IMR-90 (cell line): ENCODE data around the gene TRIM47. TPM values are rescaled to one million over a fixed set of nuclear protein-coding genes. Genes with fewer than 3 reads are reported as not detected.

Experiments
- ATAC-seq: fragments of 200-7000 bp; cut with Tn5 transposase; 2 replicates; pipeline ENCODE4 v1.9.1; 2020; ENCODE audit warnings: low read depth, mild to moderate bottlenecking, moderate library complexity
- BruUV-seq: library from RNA; stranded (reverse); fragments of 400-500 nt; replicated peaks from 2 replicates; lab custom pipeline; 2021; lab: Mats Ljungman, UMichigan
- CTCF ChIA-PET: fragments of 300-600 bp; formaldehyde crosslinking; extraction: SDS; loops from one replicate; lab custom pipeline; 2021; ENCODE audit warnings: antibody characterized with exemption; lab: Yijun Ruan, JAX
- POLR2A ChIA-PET: fragments of 300-600 bp; sonication (Branson Sonifier 250); formaldehyde crosslinking; loops from one replicate; lab custom pipeline; 2022; ENCODE audit warnings: antibody characterized with exemption; ENCODE audit not compliant: unreplicated experiment; lab: Charles Lee
- DNase-seq: peaks from one replicate; pipeline ENCODE4 v3.0.0; 2013
- H2AFZ ChIP-seq: replicated peaks from 2 replicates; pipeline ENCODE3; 2013; ENCODE audit warnings: low read length, mild to moderate bottlenecking; ENCODE audit not compliant: poor library complexity
- H2AK5ac ChIP-seq: 2 replicates; pipeline ENCODE4 v1.6.1; 2013; ENCODE audit warnings: low read depth, low read length, inconsistent platforms
- H2AK9ac ChIP-seq: replicated peaks from 2 replicates; pipeline ENCODE3; 2013; ENCODE audit warnings: mild to moderate bottlenecking, low read depth, low read length, moderate library complexity; ENCODE audit not compliant: poor library complexity
- H2BK120ac ChIP-seq: 2 replicates; pipeline ENCODE4 v1.6.1; 2013; ENCODE audit warnings: low read depth, low read length, inconsistent platforms
- H2BK15ac ChIP-seq: 3 replicates; pipeline ENCODE4 v1.6.1; 2013; ENCODE audit warnings: low read depth, low read length, inconsistent platforms
- H2BK20ac ChIP-seq: 2 replicates; pipeline ENCODE4 v1.6.1; 2013; ENCODE audit warnings: low read depth, mild to moderate bottlenecking, inconsistent platforms, low read length, moderate library complexity
- H2BK5ac ChIP-seq: 2 replicates; pipeline ENCODE4 v1.6.1; 2013; ENCODE audit warnings: mild to moderate bottlenecking, low read depth, low read length, inconsistent platforms; ENCODE audit not compliant: poor library complexity, severe bottlenecking
- H3K14ac ChIP-seq: replicated peaks from 2 replicates; pipeline ENCODE4 v1.6.1; 2013; ENCODE audit warnings: low read depth, low read length, inconsistent platforms
- H3K18ac ChIP-seq: 2 replicates; pipeline ENCODE4 v1.6.1; 2013; ENCODE audit warnings: low read depth, low read length, control low read depth
- H3K23ac ChIP-seq: 2 replicates; pipeline ENCODE4 v1.6.1; 2013; ENCODE audit warnings: low read depth, low read length, inconsistent platforms
- H3K27ac ChIP-seq: 2 replicates; pipeline ENCODE4 v1.5.1; 2013; ENCODE audit warnings: mild to moderate bottlenecking, control low read depth, low read length; ENCODE audit not compliant: insufficient read depth
- H3K27me3 ChIP-seq: 2 replicates; pipeline ENCODE4 v1.6.1; 2013; ENCODE audit warnings: low read length; ENCODE audit not compliant: control insufficient read depth, insufficient read depth
- H3K36me3 ChIP-seq: 2 replicates; pipeline ENCODE4 v1.6.1; 2013; ENCODE audit warnings: low read length, mixed read lengths; ENCODE audit not compliant: control insufficient read depth, insufficient read depth
- H3K4ac ChIP-seq: 2 replicates; pipeline ENCODE4 v1.6.1; 2013; ENCODE audit warnings: low read depth, low read length, inconsistent platforms
- H3K4me1 ChIP-seq: 2 replicates; pipeline ENCODE4 v1.6.1; 2013; ENCODE audit warnings: low read length, mixed read lengths; ENCODE audit not compliant: control insufficient read depth, insufficient read depth
- H3K4me2 ChIP-seq: 2 replicates; pipeline ENCODE4 v1.6.1; 2013; ENCODE audit warnings: low read depth, mild to moderate bottlenecking, control low read depth, low read length, moderate library complexity
- H3K4me3 ChIP-seq: 2 replicates; pipeline ENCODE4 v1.5.1; 2013; ENCODE audit warnings: low read depth, mild to moderate bottlenecking, control low read depth, low read length, moderate library complexity; ENCODE audit not compliant: insufficient read depth
- H3K56ac ChIP-seq: 2 replicates; pipeline ENCODE4 v1.6.1; 2013; ENCODE audit warnings: low read length, inconsistent platforms; ENCODE audit not compliant: insufficient read depth; ENCODE audit errors: extremely low read depth
- H3K79me1 ChIP-seq, 2 experiments: 2 replicates each; pipeline ENCODE4 v1.6.1; 2013; ENCODE audit warnings: low read length in 2 of 2, inconsistent platforms in 1 of 2, low read depth in 1 of 2
- H3K9ac ChIP-seq: 2 replicates; pipeline ENCODE4 v1.6.1; 2013; ENCODE audit warnings: low read depth, low read length, control low read depth
- H3K9me1 ChIP-seq: 2 replicates; pipeline ENCODE4 v1.6.1; 2013; ENCODE audit warnings: low read length, inconsistent platforms; ENCODE audit not compliant: insufficient read depth
- H3K9me3 ChIP-seq: 2 replicates; pipeline ENCODE4 v1.6.1; 2013; ENCODE audit warnings: low read length; ENCODE audit not compliant: control insufficient read depth, insufficient read depth
- H4K20me1 ChIP-seq: 2 replicates; pipeline ENCODE4 v1.6.1; 2013; ENCODE audit warnings: low read length, inconsistent platforms; ENCODE audit not compliant: insufficient read depth
- H4K5ac ChIP-seq: 2 replicates; pipeline ENCODE4 v1.6.1; 2013; ENCODE audit warnings: mild to moderate bottlenecking, low read depth, low read length, control low read depth
- H4K8ac ChIP-seq, 2 experiments: 2 replicates each; pipeline ENCODE4 v1.6.1; 2013; ENCODE audit warnings: low read depth in 2 of 2, low read length in 2 of 2, control low read depth in 1 of 2, inconsistent platforms in 1 of 2
- H4K91ac ChIP-seq: 2 replicates; pipeline ENCODE4 v1.6.1; 2013; ENCODE audit warnings: low read depth, low read length, inconsistent platforms; ENCODE audit not compliant: insufficient read depth
- BHLHE40 ChIP-seq: fragments of 150-350 bp; IDR thresholded peaks from 2 replicates; pipeline ENCODE4 v1.6.1; 2016; ENCODE audit warnings: mild to moderate bottlenecking, low read depth, low read length
- CEBPB ChIP-seq: IDR thresholded peaks from 2 replicates; pipeline ENCODE4 v1.6.1; 2012; ENCODE audit warnings: low read depth, low read length, improper control_type of control experiment
- CHD1 ChIP-seq: IDR thresholded peaks from 2 replicates; pipeline ENCODE4 v1.6.1; 2012; ENCODE audit warnings: low read depth, low read length, improper control_type of control experiment
- CTCF ChIP-seq: conservative IDR thresholded peaks from 2 replicates; pipeline ENCODE4 v1.5.1; 2012; ENCODE audit warnings: mild to moderate bottlenecking, low read depth, low read length, improper control_type of control experiment
- ELK1 ChIP-seq: fragments of 150-350 bp; IDR thresholded peaks from 2 replicates; pipeline ENCODE4 v1.6.1; 2016; ENCODE audit warnings: low read depth, mild to moderate bottlenecking, low read length, moderate library complexity, borderline replicate concordance
- FOS ChIP-seq: fragments of 150-350 bp; IDR thresholded peaks from 2 replicates; pipeline ENCODE4 v1.6.1; 2016; ENCODE audit warnings: low read depth, low read length
- MAFK ChIP-seq: IDR thresholded peaks from 2 replicates; pipeline ENCODE4 v1.6.1; 2012; ENCODE audit warnings: low read depth, low read length, improper control_type of control experiment
- MAZ ChIP-seq: IDR thresholded peaks from 2 replicates; pipeline ENCODE4 v1.6.1; 2012; ENCODE audit warnings: low read depth, mild to moderate bottlenecking, low read length, improper control_type of control experiment, moderate library complexity, borderline replicate concordance
- MXI1 ChIP-seq: IDR thresholded peaks from 2 replicates; pipeline ENCODE4 v1.6.1; 2012; ENCODE audit warnings: low read depth, mild to moderate bottlenecking, low read length, moderate library complexity, borderline replicate concordance
- NFE2L2 ChIP-seq: fragments of 150-350 bp; IDR thresholded peaks from 2 replicates; pipeline ENCODE4 v1.6.1; 2016; ENCODE audit warnings: low read depth, mild to moderate bottlenecking, low read length
- POLR2A ChIP-seq: IDR thresholded peaks from 2 replicates; pipeline ENCODE4 v1.6.1; 2012; ENCODE audit warnings: mild to moderate bottlenecking, low read depth, low read length
- RAD21 ChIP-seq: IDR thresholded peaks from 2 replicates; pipeline ENCODE4 v1.6.1; 2012; ENCODE audit warnings: low read length, improper control_type of control experiment
- RCOR1 ChIP-seq: IDR thresholded peaks from 2 replicates; pipeline ENCODE4 v1.6.1; 2012; ENCODE audit warnings: mild to moderate bottlenecking, low read length, improper control_type of control experiment; ENCODE audit not compliant: insufficient replicate concordance
- RFX5 ChIP-seq: IDR thresholded peaks from 2 replicates; pipeline ENCODE4 v1.8.0; 2012; ENCODE audit warnings: low read depth, mild to moderate bottlenecking, low read length, moderate library complexity
- SMC3 ChIP-seq: fragments of 150-350 bp; IDR thresholded peaks from 2 replicates; pipeline ENCODE4 v1.6.1; 2016; ENCODE audit warnings: low read depth, mild to moderate bottlenecking, antibody characterized with exemption, low read length, moderate library complexity
- USF2 ChIP-seq: fragments of 150-350 bp; IDR thresholded peaks from 2 replicates; pipeline ENCODE4 v1.6.1; 2017; ENCODE audit warnings: mild to moderate bottlenecking, antibody characterized with exemption, low read length, low read depth
- WGBS, 2 experiments: methylation state at CpG; one replicate each; pipeline versions ENCODE4 v1.1.5 to v1.1.7; 2013; ENCODE audit warnings: missing lambda C conversion rate in 2 of 2; ENCODE audit not compliant: insufficient read length in 1 of 2; ENCODE audit errors: extremely low coverage in 2 of 2; 5-methylcytosine and 5-hydroxymethylcytosine counted together
- dilution Hi-C: fragments of 300-500 bp; cut with HindIII; formaldehyde crosslinking; loops from one replicate; pipeline ENCODE4 v1.14.3; 2018; ENCODE audit warnings: low sequenced_read_pairs; ENCODE audit not compliant: unreplicated experiment
- in situ Hi-C: fragments of 300-500 bp; cut with MboI; formaldehyde crosslinking; loops from 3 replicates; pipeline ENCODE4 v1.14.3; 2019; ENCODE audit warnings: low sequenced_read_pairs, inconsistent platforms, mixed read lengths
- intact Hi-C: fragments of 100-400 bp; cut with micrococcal nuclease; formaldehyde crosslinking; loops from 2 replicates; pipeline ENCODE4 v1.10.0; 2022
- polyA plus RNA-seq, 3 experiments: library from polyadenylated mRNA; depleted of rRNA; stranded (reverse); fragments of >200 nt; gene quantifications; 2 replicates each; pipeline ENCODE4 v1.2.3, GENCODE V29; 2012; ENCODE audit warnings: low replicate concordance in 1 of 3
- total RNA-seq: library from RNA; depleted of rRNA; stranded (reverse); fragments of >200 nt; gene quantifications from 2 replicates; pipeline ENCODE4 v1.2.3, GENCODE V29; 2012

TRIM47 gene
- total and polyA plus RNA-seq, 2 of the 4 experiments (the other 2 are of a cell fraction): 1.4 to 7.5 TPM

GRCh38 chr17:75891022-75891604 lies 12.7 kb upstream of the TRIM47 start:
- dilution Hi-C loops: no loop called here
- H3K56ac ChIP-seq: no peak overlapping the region
- H3K36me3 ChIP-seq: peaks cover 19% of the 10 kb centered on the region
- H4K91ac ChIP-seq: no peak overlapping the region
- no peak for TF ChIP-seq BHLHE40
- no peak for TF ChIP-seq NFE2L2
- TF ChIP-seq MXI1: no peak
- no peak for TF ChIP-seq CEBPB
- no peak for TF ChIP-seq ELK1
- no peak for TF ChIP-seq FOS
- TF ChIP-seq RFX5: no peak
- no peak for TF ChIP-seq CHD1
- TF ChIP-seq POLR2A: no peak
- no peak for TF ChIP-seq RCOR1
- TF ChIP-seq MAZ: no peak
- no peak for TF ChIP-seq CTCF
- no peak for TF ChIP-seq SMC3
- TF ChIP-seq RAD21: no peak
- TF ChIP-seq USF2: no peak
- no peak for TF ChIP-seq MAFK
- H4K20me1 ChIP-seq: peaks cover 4% of the 10 kb centered on the region; the same call in 1 of the 2 replicates
- H4K5ac ChIP-seq: no peak overlapping the region
- peaks cover 5% of the 10 kb centered on the region; the same call in 1 of the 2 replicates for H3K4me1 ChIP-seq
- H2AK5ac ChIP-seq: no peak overlapping the region; the same call in 1 of the 2 replicates
- no peak overlapping the region for H2BK15ac ChIP-seq
- no peak overlapping the region for H3K4ac ChIP-seq
- WGBS, 2 experiments: 95% methylated on average over 15 of the region's 31 CpGs; no CpG with 5 or more reads in 1 of the 2 experiments
- no peak overlapping the region for H3K23ac ChIP-seq
- ChIA-PET POLR2A (no interaction called here), CTCF (no interaction called here)
- H3K9ac ChIP-seq: no peak overlapping the region
- no peak overlapping the region for H3K4me3 ChIP-seq
- ATAC-seq: no peak
- no peaks in the 10 kb centered on the region for H3K9me3 ChIP-seq
- no peak overlapping the region for H2BK120ac ChIP-seq
- no peak overlapping the region for H2BK20ac ChIP-seq
- no peak overlapping the region for H2AK9ac ChIP-seq
- no peak overlapping the region for H3K27ac ChIP-seq
- H3K9me1 ChIP-seq: peaks cover 12% of the 10 kb centered on the region; the same call in 1 of the 2 replicates
- H3K27me3 ChIP-seq: no peaks in the 10 kb centered on the region
- no TSS peak for BruUV-seq
- no peak overlapping the region for H3K14ac ChIP-seq
- in situ Hi-C loops: no loop called here
- no peak overlapping the region for H3K4me2 ChIP-seq
- H2BK5ac ChIP-seq: no peak overlapping the region
- H3K79me1 ChIP-seq: peaks cover 9 to 38% of the 10 kb centered on the region in 2 experiments; a peak in 3 of 4 replicates
- no peak overlapping the region for H2AFZ ChIP-seq
- no peak overlapping the region for H3K18ac ChIP-seq
- H4K8ac ChIP-seq: no peak overlapping the region
- intact Hi-C loops: no loop called here
- DNase-seq: no peak
